ENCODE results near the gene CMPK1.

Gene CMPK1

DNA sequence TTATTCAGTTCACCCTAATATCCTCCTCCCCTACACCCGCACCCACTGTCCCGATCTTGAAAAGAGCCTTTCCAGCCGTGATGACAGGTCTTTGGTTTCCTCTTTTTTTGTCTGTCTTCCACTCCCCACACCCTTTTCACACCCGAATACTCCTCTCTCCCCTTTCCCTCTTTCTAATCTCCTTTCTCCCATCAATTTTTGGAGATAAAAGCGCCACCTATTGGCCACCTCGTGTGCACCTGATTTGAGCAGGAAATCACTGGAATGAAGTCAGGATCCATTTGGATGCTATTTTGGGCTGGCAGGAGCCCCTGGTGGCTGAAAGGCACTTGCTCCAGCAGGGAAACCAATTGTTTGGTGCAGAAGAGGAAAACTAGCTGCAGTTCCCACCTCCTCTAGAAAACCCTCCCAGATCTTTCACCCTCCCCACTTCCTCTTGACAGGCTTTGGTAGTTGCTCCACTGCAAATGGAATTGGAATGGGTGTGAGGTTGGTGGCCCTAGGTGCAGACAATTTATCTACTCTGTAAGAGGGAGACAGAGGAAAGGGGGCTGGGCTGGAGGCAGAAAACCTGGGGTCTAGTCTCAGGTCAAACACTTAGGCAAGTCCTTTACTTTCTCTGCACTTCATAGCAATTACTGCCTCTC is 90.9 kb downstream of the CMPK1 start:
- DNase-seq = no peak

Data from stimulated activated CD4-positive, alpha-beta T cell treated with anti-CD3 and anti-CD28 coated beads, Interleukin-4, amount 100 ng/mL, for 1 hour (primary cell).